ENCODE results near the gene BTD.

The BTD gene

GRCh38 chr3:15631426-15632211 lies 30.1 kb downstream of the BTD start:
- H3K36me3 ChIP-seq (ENCODE audit: insufficient read depth, insufficient read length, low read length): no peaks in the 10 kb centered on the region
- no peaks in the 10 kb centered on the region for H3K27me3 ChIP-seq (ENCODE audit: insufficient read depth, insufficient read length)
- no peak for TF ChIP-seq ZNF274 (IDR thresholded peaks at IDR 0.05; ENCODE audit: low read depth, low read length)
- TF ChIP-seq YY1 (IDR thresholded peaks at IDR 0.05; ENCODE audit: insufficient read depth, insufficient read length): no peak
- H3K4me1 ChIP-seq (ENCODE audit: insufficient read depth, insufficient read length): peaks cover 7% of the 10 kb centered on the region
- no peak overlapping the region for H3K9ac ChIP-seq (ENCODE audit: insufficient read length, low read depth)
- H3K9me3 ChIP-seq (ENCODE audit: insufficient read depth, low read length): no peaks in the 10 kb centered on the region
- DNase-seq (ENCODE audit: low read depth, low spot score): no peak
- H3K4me3 ChIP-seq (ENCODE audit: insufficient read length, low read depth): no peak overlapping the region

DNA sequence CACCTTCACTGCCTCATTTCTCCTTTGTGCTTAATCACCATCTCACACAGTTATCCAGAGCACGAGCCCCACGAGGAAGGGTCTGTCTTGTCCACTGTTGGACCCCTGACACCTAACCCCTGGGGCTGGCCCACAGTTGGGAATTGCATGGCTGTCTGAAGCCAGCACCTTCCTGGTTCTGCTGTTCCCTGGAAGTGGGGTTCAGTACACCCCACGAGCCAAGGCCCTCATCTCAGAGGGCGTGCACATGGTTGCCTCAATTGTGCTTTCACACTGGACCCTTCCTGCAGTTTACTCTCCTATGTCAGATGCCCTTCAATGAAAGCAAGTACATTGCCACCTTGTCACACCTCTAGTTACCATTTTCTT lies 30.7 kb downstream of the BTD start:
- Histone ChIP-seq H3K4me1 (ENCODE audit: insufficient read depth, insufficient read length) (peaks cover 7% of the 10 kb centered on the region), H3K27me3 (ENCODE audit: insufficient read depth, insufficient read length) (no peaks in the 10 kb centered on the region), H3K9me3 (ENCODE audit: insufficient read depth, low read length) (no peaks in the 10 kb centered on the region), H3K4me3 (ENCODE audit: insufficient read length, low read depth) (no peak overlapping the region), H3K9ac (ENCODE audit: insufficient read length, low read depth) (no peak overlapping the region), H3K36me3 (ENCODE audit: insufficient read depth, insufficient read length, low read length) (no peaks in the 10 kb centered on the region)
- no peak for DNase-seq (ENCODE audit: low read depth, low spot score)
- TF ChIP-seq YY1 (IDR thresholded peaks at IDR 0.05; ENCODE audit: insufficient read depth, insufficient read length): no peak
- no peak for TF ChIP-seq ZNF274 (IDR thresholded peaks at IDR 0.05; ENCODE audit: low read depth, low read length)
- no peak for TF ChIP-seq SUZ12 (IDR thresholded peaks at IDR 0.05; ENCODE audit: extremely low read depth, insufficient read depth, insufficient read length)

- peaks cover 7% of the 10 kb centered on the region for H3K4me1 ChIP-seq (ENCODE audit: insufficient read depth, insufficient read length)
- no peak for DNase-seq (ENCODE audit: low read depth, low spot score)
Observed at GRCh38 chr3:15633159-15633558, 31.6 kb downstream of the BTD start.

DNA sequence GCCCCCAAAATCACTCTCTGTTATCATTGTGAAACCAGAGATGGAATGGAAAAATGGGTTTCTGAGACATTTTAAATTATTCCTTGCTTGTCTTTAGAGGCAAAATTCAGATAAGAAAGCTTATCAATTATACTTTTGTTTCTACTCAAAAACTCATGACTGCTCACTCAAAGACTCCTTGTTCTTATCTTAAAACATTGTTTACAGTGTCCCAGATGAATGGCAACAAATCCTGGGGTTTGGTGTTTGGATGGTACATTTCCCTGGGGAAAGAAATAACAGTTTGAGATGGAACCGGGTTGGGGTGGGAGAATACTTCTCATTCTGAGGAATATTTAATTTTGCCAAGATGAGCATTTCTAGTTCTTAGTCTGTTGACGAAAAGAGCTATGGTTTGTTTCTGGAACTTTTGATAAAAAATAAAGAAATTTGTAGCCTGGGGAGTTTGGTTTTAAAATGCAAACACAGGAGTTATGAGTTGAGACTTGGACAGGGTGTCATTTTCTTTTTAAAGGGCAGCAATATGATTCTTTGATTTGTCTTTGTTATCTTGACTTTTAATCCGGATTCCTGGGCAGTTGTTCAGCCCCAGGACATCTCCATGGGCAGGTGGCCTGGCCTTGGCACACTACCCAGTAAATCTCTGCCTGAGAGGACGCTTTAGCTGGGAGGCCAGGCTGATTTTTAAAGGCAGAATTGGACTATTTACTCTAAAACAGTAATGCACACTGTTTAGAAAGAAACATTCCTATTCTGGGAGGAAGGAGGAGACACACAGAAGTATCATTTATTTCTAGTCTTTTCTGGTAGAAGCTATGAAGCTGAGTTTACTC lies 32.4 kb downstream of the BTD start:
- no peaks in the 10 kb centered on the region for H3K27me3 ChIP-seq (ENCODE audit: insufficient read depth, insufficient read length)
- TF ChIP-seq ZNF274 (IDR thresholded peaks at IDR 0.05; ENCODE audit: low read depth, low read length) (no peak), YY1 (IDR thresholded peaks at IDR 0.05; ENCODE audit: insufficient read depth, insufficient read length) (no peak), SUZ12 (IDR thresholded peaks at IDR 0.05; ENCODE audit: extremely low read depth, insufficient read depth, insufficient read length) (no peak)
- H3K9ac ChIP-seq (ENCODE audit: insufficient read length, low read depth): no peak overlapping the region
- no peak overlapping the region for H3K4me3 ChIP-seq (ENCODE audit: insufficient read length, low read depth)
- H3K4me1 ChIP-seq (ENCODE audit: insufficient read depth, insufficient read length): peaks cover 7% of the 10 kb centered on the region
- H3K9me3 ChIP-seq (ENCODE audit: insufficient read depth, low read length): no peaks in the 10 kb centered on the region
- no peaks in the 10 kb centered on the region for H3K36me3 ChIP-seq (ENCODE audit: insufficient read depth, insufficient read length, low read length)
- no peak for DNase-seq (ENCODE audit: low read depth, low spot score)

More at GRCh38 chr3:15633159-15633558, 31.6 kb downstream of the BTD start:
- Histone ChIP-seq H3K9ac (ENCODE audit: insufficient read length, low read depth) (no peak overlapping the region), H3K27me3 (ENCODE audit: insufficient read depth, insufficient read length) (no peaks in the 10 kb centered on the region), H3K9me3 (ENCODE audit: insufficient read depth, low read length) (no peaks in the 10 kb centered on the region), H3K36me3 (ENCODE audit: insufficient read depth, insufficient read length, low read length) (no peaks in the 10 kb centered on the region), H3K4me3 (ENCODE audit: insufficient read length, low read depth) (no peak overlapping the region)
- TF ChIP-seq YY1 (IDR thresholded peaks at IDR 0.05; ENCODE audit: insufficient read depth, insufficient read length) (no peak), ZNF274 (IDR thresholded peaks at IDR 0.05; ENCODE audit: low read depth, low read length) (no peak), SUZ12 (IDR thresholded peaks at IDR 0.05; ENCODE audit: extremely low read depth, insufficient read depth, insufficient read length) (no peak)

DNA sequence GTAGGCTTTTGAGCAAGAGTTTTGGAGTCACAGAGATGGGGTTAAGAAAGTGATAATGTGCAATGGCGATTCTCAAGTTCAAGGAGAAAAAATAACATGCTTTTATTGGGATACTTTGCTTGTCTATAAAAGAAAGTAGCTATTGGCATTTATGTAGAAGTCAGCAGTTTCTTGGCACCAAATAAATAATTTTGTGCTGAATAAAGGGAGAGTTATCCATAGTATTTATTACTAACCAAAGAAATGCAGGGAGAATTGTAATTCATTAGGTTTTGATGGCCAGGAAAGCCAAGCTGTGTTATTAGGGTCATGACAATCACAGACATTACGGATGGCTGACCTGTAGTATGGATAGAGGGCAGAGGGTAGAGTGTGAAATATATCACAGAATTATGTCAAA lies 33.1 kb downstream of the BTD start:
- TF ChIP-seq YY1 (IDR thresholded peaks at IDR 0.05; ENCODE audit: insufficient read depth, insufficient read length): no peak
- no peak for TF ChIP-seq ZNF274 (IDR thresholded peaks at IDR 0.05; ENCODE audit: low read depth, low read length)
- TF ChIP-seq SUZ12 (IDR thresholded peaks at IDR 0.05; ENCODE audit: extremely low read depth, insufficient read depth, insufficient read length): no peak
- Histone ChIP-seq H3K9ac (ENCODE audit: insufficient read length, low read depth) (no peak overlapping the region), H3K9me3 (ENCODE audit: insufficient read depth, low read length) (no peaks in the 10 kb centered on the region), H3K4me3 (ENCODE audit: insufficient read length, low read depth) (no peak overlapping the region), H3K27me3 (ENCODE audit: insufficient read depth, insufficient read length) (no peaks in the 10 kb centered on the region), H3K36me3 (ENCODE audit: insufficient read depth, insufficient read length, low read length) (no peaks in the 10 kb centered on the region), H3K4me1 (ENCODE audit: insufficient read depth, insufficient read length) (peaks cover 7% of the 10 kb centered on the region)
- no peak for DNase-seq (ENCODE audit: low read depth, low spot score)

- TF ChIP-seq ZNF274 (IDR thresholded peaks at IDR 0.05; ENCODE audit: low read depth, low read length): no peak
- TF ChIP-seq YY1 (IDR thresholded peaks at IDR 0.05; ENCODE audit: insufficient read depth, insufficient read length): no peak
- TF ChIP-seq SUZ12 (IDR thresholded peaks at IDR 0.05; ENCODE audit: extremely low read depth, insufficient read depth, insufficient read length): no peak
- Histone ChIP-seq H3K9ac (ENCODE audit: insufficient read length, low read depth) (no peak overlapping the region), H3K9me3 (ENCODE audit: insufficient read depth, low read length) (no peaks in the 10 kb centered on the region), H3K4me1 (ENCODE audit: insufficient read depth, insufficient read length) (peaks cover 7% of the 10 kb centered on the region), H3K36me3 (ENCODE audit: insufficient read depth, insufficient read length, low read length) (no peaks in the 10 kb centered on the region), H3K27me3 (ENCODE audit: insufficient read depth, insufficient read length) (no peaks in the 10 kb centered on the region), H3K4me3 (ENCODE audit: insufficient read length, low read depth) (no peak overlapping the region)
- DNase-seq (ENCODE audit: low read depth, low spot score): no peak
Observed at GRCh38 chr3:15635121-15635661, 33.6 kb downstream of the BTD start.

Measured in NT2/D1 (cell line).